Measurements from ENCODE around the gene GREB1.

The GREB1 gene

DNA sequence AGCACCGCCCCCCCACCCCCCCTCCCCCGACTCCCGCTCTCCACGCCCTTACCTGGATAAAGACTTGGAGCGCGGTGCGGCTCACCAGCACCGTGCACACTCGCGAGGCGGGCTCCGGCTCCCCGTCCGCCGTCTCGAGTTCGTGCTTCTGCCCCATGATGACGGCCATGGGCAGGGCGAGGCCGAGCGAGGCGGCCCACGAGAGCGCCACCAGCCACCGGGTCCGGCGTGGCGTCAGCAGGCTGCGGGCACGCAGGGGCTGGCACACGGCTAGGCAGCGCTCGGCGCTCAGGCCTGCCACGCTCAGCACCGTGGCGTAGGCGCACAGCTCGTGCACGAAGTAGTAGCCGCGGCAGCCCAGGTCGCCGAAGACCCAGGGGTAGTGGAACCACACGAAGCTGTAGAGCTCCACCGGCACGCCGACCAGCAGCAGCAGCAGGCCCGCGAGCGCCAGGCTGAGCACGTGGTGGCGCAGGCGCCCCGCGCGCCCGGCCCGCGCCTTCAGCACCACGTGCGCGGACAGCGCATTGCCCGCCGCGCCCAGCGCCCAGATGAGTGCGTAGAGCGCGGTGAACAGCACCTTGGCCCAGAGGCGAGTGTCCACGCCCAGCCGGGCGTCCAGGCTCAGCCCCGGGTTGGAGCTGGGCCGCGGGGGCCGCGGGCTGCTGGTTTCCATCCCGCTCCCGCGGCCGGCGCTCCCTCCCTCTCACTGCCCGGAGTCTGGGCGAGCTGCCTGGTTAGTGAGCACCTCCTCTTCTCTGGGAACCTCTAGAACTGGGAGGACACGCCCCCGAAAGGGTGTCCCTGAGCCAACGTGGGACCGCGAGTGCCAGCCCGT lies 135.8 kb downstream of the GREB1 start, which contains the start of gene NTSR2:
TSS of gene NTSR2 (minus strand) at position 742 of the 838 bp plus-strand sequence. CDS start at position 676, 66 bp downstream.
- no peak for FAIRE-seq

DNA sequence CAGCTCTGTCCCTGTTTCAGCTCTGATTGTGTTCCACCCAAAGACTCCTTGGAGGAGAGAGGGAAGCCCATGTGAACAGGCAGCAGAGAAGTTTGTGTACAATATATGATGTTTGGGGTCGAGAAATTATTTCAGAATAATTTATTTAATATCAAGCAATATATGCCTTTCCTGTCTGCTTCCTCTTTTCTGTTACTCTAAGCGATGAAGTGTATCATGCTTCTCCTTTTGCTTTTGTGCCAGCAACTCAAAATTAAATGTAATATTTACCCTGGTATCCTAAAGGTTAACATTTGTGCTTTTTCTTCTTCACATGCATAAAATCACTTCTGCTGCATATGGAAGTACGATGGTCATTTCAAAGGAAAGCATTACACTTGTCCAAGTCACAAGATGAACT lies 138.6 kb downstream of the GREB1 start:
- no peak for FAIRE-seq

DNA sequence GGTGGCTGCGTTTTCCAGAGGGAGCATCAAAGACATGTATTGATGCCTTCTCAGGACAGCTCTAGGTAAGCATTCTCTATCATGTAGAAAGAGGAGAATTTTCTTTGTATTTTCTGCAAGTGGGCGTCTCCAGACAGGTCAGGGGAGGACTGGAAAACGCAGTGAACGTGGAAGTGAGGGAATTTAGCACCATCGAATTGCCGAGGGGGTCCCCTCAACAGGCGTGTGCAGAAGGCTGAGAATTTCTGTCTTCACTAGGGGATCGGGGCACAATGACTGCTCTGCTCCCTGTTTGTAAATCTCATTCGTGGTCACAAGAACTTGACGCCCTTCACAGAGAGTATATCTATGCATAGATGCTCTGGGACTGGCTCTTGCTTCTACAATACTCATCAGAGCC lies 141.1 kb downstream of the GREB1 start:
- no peak for FAIRE-seq

DNA sequence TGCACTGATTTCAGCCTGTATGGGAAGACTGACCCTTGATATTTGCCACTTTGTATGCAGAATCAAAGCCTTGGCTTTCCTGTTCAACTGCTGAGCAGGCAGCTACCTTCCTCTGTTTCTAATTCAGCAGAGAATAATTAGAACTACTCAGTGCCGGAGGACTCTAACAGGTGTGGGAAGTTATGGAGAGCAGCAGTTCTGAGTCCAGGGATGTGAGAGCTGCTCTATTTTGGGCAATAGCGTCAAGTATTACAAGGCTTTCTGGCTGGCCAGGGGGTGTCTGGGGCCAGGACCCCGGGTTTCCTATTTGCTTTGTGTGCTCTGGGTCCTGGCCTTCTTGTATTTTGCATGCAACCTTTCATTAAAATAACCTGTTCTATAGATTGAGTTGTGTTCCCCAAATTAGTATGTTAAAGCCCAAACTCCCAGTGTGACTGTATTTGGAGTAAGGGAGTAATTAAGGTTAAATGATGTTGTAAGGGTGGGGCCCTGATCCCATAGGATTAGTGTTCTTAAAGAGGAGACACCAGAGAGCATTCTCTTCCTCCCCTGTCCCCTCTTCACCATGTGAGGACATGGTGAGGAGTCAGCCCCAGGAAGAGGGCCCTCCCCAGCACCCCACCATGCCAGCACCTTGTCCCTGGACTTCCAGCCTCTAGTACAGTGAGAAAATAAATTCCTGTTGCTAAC lies 141.7 kb downstream of the GREB1 start:
- FAIRE-seq: no peak

DNA sequence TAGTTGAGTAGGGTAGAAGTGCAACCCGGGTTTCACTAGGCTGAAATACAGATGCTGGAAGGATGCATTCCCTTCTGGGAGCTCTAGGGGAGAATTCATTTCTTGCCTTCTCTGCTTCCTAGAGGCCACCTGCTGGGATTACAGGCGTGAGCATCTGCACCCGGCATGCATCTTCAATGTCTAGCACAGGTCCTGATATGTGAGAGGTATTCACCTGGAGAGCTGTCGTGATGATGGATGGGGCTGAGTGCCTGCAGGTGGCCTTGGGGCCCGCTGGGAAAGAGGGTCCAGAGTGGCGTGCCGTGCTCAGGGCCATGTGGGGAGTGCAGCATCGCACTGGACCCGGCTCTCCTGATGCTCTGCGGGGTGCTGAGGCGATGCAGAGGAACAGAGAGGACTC lies 142.8 kb downstream of the GREB1 start:
- FAIRE-seq: no peak

DNA sequence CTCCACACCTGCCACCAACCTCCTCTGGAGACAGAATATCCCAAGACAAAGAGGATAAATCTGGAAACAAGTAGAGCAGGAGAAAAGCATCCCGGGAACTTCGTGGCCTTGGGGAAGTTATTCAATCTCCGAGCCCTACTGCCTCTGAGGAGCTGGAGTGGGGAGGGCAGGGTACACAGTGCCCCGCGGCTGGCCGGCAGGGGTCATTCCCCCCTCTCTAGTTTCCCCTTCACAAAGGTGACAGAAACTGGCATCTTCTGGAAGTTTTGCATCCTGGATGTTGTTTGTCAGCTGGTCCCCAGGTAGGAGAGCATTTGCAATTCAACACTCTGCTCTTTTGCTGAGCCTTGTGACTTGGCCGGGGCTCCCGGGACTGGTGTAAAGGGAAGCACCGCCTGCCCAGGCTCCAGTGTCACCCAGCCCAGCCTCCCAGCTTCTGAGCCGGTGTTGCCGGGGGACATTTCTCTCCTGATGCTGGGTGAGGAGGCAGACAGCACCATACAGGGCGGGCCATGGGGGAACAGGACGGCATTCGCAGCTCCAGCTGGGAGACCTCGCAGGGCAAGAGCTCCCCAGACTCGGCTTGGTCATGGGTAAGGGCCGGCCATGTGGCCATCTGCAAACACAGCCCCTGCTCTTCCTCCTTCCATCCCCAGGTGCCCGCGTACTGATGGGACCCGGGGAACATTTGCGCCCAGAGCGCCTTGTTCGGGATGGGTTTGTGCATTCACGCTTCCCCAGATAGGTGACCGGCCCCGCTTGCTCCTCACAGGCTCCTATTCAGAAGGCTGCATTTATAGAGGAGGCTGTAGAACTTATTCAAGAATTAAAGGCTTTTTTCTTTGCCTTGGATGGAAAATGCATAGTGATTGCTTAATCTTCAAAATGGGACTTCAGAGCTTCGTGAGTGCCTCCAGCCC lies 143.6 kb downstream of the GREB1 start:
- FAIRE-seq: no peak

DNA sequence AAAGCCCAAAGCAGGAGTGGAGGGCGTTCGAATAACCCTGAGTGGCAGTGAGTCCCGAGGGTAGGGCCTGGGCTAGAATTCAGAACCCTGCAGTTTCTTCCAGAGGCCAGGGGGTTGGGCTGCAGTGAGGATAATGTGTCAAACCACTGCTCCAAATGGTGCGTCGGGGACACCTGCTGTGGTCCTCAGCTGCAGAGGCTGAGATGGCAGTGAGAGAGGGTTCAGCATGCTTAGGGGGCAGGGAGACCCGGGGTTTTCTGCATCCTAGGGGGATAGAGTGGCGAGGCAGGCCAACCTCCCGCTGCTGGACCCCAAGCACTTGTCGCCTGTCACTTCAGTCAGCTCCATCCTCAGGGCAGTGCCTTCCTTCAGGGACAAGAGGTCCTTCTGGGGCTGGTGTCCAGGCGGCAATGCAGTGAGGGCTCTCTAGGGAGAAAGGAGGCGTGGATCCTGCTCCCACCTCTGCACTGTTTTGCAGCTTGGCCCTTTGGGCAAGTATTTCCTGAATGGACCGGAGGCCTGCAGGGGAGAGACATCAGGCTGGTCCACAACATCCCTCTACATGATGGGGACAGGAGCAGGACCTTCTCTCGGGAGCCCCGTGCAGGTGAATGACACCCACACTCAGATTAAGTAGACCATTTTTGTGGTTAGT lies 144.6 kb downstream of the GREB1 start:
- FAIRE-seq: no peak

DNA sequence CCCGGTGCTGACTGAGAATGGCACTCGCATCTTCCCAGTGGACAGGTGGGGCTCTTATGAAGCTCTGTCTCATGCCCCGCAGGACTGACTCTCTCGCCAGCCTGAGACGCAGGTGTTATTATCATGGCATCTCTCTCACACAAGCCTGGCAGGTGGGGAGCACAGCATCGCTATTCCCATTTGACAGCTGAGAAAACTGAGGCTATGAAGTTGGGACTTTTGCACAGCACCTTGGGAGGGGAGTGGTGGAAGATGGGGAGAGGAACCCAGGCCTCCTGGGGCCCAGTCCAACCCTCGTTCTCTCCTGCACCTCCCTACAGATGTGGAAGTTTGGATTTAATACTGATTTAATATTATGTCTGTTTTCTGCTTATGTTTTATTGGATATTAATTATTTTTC lies 145.2 kb downstream of the GREB1 start:
- no peak for FAIRE-seq

DNA sequence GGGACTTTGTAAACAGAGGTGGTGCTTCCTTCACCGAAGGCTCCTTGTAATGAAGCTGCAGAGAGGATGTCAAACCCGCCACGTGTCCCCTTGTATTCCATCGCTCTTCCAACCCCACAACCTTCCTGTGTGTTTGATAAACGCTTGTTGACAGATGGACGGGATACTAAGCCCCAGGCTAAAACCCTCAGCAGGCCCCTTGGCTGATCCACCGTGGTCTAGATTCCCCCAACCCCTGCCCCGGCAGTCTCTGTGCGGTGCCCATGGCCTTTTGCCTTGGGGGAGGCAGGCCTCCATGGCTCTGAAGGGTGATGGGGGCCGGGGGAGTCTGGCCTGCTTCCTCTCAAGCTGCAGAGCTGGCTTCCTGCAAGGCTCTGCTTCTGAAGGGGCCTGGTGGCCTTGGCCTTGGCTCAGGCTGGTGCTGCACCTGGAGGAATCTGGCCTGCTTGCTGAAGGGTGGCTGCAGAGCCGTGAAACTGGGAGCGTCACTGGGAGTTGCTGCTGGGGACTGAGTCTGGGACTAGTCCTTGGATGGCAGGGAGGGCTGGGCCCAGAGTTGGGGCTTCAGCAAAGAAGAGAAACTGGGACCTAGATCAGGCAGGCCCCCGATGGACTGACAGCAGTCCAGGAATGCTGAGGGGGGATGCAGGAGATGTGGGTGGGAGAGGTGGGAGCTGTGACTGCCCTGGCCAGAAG lies 145.8 kb downstream of the GREB1 start:
- FAIRE-seq: no peak

DNA sequence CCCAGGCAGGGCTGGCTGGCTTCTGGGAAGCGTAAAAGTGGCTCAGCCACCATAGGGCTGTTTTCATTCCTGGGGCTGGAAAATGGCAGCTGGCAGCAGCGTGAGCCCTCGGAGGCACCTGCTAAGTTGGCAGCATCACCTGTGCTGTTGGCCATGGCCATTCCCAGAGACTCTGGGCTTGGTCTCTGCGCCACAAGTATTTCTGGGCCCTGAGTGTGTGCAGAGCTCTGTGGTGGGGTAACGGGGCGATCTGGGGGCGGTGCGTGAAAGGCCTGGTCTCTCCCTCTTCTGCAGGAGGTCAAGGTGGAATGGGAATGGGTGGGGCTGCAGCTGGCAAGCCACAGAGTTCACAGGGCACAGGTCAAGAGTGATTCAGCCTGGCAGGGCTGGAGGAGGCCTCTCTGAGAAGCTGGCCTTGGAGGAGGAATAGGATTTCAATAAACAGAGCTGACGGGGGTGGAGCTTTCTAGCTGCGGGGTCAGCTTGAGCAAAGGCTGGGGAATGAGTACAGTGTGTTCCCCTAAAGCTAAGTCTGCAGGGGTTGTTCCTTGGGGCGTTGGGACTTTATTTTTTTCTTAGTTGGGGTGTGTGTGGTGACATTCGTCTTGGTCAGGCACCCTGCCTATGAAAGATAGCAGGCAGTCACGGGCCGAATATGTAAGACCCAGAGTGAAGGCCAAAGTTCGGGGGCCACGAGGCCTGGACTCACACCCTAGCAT lies 146.5 kb downstream of the GREB1 start:
- FAIRE-seq: no peak

DNA sequence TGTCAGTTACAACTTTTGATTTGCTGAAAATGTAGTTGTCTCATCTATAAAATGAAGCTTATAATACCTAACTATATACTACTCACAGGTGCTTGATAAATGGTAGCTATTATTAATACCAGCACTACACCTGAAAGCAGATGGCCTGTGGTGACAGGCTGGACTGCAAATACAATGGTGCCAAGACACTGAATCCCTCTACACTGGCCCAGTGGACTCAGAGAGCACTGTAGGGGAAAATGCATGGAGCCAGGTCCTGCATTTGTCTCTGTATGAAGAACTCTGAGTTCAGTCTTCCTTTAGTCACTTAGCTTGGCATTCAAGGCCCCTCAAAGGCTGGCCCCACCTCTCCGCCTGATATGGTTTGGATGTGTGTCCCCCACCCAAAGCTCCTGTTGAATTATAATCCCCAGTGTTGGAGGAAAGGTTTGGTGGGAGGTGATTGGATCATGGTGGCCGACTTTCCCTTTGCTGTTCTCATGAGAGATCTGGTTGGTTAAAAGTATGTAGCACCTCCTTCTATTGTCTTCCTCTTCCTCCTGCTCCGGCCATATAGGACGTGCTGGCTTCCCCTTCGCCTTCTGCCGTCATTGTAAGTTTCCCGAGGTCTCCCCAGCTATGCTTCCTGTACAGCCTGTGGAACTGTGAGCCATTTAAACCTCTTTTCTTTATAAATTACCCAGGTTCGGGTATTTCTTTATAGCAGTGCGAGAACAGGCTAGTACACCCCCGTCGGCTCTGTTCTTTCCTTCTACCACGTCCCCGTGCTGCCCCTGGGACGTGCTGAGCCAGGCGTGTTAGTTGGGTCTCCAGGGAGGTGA lies 147.3 kb downstream of the GREB1 start:
- no peak for FAIRE-seq

DNA sequence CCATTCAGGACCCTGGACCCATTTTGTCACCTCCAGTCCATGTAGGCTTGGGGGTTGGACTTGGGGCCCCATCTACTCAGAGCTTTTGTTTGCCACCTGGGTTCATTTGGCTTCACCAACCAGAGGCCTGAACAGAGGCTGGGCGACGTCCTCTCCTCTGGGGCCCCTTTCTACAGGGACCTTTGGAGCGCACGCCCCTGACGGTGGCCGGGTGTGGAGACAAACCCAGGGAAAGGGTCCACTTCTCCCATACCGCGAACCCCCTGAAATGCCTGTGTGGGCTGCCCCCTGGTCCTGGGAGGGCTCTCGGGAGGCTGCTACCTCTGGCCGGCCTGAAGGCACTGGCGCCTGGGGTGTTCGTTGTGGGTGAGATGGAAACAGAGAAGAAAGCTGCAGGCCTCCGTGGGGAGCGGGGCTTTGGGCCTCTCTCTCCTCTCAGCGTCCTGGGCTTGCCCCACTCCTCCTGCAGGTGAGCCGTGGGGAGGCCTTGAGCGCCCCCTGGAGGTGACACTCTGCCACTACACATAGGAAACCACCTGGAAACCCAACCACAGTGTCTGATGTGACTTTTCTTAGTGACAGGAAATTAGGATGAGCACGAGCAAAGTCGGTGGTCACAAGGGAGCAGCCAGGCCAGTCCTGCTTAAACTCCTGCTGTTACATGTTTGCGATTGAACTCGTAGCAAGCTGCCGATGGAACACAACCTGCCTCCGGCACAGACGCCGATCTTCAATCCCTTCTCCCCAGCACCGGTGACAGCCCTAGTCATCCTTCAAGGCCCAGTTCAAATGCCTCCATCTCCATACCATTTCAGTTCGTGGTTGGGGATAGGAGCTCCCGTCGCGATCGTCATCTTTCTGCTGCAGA lies 148.1 kb downstream of the GREB1 start:
- FAIRE-seq: no peak

DNA sequence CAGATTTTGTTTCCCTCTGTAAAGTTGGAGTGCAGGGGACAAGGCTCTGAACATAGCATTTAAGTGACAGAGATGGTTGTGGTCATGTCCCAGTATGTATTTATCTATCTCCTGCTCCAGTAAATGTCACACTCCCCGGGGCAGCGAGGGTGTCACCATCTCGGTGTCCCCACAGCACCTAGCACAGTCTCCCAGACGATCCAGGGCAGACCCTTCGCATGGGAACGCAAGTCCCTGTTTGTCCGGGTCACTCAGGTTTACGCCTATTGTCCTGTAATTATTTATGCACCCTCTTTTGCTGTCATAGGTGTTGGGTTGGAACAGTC lies 148.7 kb downstream of the GREB1 start:
- FAIRE-seq: no peak

DNA sequence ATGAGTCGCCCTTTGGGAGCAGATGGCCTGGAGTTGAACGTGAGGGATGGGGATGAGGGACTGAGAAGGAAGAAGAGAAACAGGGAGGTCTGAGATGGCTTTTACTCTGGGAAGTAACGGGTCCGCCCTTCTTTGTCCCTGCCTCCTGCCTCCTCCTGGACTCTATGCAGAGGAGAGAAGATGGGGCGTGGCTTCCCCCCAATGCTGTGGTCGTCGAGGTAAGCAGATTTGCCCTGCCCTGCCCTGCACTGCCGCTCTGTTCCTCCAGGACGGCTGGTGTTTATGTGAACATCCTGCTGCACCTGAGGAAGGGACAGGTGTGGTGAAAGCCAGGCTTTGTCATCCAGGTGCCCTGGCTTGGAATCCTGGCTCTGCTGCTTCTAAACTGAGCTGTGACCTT lies 149.6 kb downstream of the GREB1 start:
- no peak for FAIRE-seq

DNA sequence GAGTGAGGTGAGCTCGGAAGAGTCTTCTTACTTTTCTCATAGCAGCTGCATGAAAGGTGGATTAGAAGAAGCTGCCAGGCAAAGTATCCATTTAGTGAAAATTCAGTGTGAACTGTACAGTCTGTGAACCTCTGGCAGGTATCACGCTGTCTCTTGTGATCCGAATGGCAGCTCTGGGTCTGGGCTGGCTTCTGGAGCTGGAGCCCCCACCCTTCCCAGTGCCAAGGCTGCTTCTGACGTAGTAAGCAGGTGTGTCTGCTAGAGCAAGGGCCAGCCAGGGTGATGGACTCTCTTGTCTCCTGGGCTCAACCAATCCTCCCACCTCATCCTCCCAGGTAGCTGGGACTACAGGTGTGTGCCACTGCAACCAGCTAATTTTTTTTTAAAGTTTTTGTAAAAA lies 150.1 kb downstream of the GREB1 start:
- no peak for FAIRE-seq

DNA sequence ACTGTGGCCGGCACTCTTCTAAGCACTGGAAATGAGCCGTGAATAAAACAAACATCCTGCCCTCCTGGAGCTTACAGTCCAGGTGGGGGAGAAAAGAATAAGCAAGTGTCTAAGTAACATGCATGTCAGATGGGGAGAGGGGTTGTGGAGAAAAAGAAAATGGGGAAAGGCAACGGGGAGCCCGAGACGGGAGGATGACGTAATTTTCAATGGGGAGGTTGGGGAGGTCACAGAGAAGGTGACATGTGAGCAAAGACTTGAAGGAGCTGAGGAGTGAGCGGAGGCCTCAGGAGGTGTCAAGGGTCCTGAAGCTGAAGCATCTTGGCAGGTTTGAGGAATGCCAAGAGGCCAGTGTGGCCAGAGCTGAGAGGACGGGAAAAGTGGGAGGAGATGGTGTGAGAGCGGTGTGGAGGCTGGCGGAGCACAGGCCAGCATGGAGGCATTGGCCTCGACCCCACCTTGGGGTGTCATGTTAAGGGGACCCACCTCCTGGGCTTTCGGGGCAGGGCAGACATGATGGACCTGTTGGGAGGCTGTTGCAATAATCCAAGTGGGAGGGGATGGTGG lies 151.1 kb downstream of the GREB1 start:
- FAIRE-seq: no peak

DNA sequence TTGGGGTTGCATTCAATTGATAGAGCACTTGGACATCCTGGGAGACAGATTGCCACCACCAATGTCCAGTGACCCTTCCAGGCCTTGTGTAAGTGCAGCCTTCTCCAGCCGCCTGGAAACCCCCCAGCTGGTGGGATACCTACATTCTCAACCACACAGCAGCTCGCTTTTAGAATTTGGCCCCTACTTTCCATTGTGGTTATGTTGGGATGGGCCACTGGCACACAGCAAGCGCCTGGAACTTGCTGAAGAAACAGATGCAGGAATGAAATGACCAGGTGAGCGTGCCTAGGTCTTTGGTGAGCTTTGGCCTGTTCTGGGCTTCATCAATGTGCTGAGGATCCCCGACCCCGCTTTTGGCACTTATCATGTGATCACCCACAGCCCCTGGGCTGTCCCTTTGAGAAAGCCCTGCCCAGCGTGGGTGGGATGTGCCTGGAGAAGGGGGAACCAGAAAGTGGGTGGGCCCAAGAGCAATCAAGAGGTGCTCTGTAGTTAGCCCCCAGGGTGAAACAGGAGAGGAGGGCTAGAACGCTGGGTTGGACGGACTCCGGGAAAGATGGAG lies 152.1 kb downstream of the GREB1 start:
- no peak for FAIRE-seq

DNA sequence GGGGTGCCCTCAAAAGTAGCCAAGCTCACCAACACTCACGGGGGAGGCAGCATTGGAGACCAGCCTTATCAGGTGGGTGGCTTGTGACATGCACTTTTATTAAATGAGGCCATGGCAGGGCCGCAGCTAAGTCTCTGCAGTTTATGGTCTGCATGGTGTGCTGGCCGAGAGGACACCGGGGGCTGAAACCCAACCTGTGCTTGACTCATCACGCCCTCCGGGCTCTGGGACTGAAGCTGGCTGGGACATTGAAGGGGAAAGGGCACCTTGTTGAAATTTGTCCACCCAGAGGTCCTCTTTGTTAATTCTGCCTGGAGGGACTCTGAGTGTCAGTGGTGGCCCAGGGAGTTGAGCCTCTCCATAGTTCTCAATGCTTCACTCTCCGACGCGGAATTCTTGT lies 153.9 kb downstream of the GREB1 start:
- FAIRE-seq: no peak

Data from islet of Langerhans (tissue), 1 donor.